GM18873 (cell line): Measurements from ENCODE around the gene CLIP4.

Experiments used
- ATAC-seq: cut with Tn5 transposase; IDR thresholded peaks from one replicate; pipeline ENCODE4 v1.9.1; 2021; ENCODE audit warnings: mild to moderate bottlenecking, moderate library complexity, moderate number of reproducible peaks; ENCODE audit not compliant: unreplicated experiment, low FRiP score

Gene CLIP4

GRCh38 chr2:29216609-29216909 is 101.3 kb downstream of the CLIP4 start:
- ATAC-seq: no peak

- ATAC-seq: no peak
Measured at GRCh38 chr2:29218071-29218470, 102.9 kb downstream of the CLIP4 start.

GRCh38 chr2:29218550-29219125 is 103.4 kb downstream of the CLIP4 start:
- no peak for ATAC-seq

- ATAC-seq: no peak
Measured at GRCh38 chr2:29219374-29219773, 104.2 kb downstream of the CLIP4 start.

GRCh38 chr2:29220506-29221270 is 105.5 kb downstream of the CLIP4 start:
- no peak for ATAC-seq

- ATAC-seq: no peak
Measured at GRCh38 chr2:29222381-29223179, 107.4 kb downstream of the CLIP4 start.

GRCh38 chr2:29223257-29223656 is 108.0 kb downstream of the CLIP4 start:
- ATAC-seq: no peak

- ATAC-seq: no peak
Measured at GRCh38 chr2:29223851-29224692, 108.9 kb downstream of the CLIP4 start.

- ATAC-seq: no peak
Measured at GRCh38 chr2:29224693-29225551, 109.7 kb downstream of the CLIP4 start.

- ATAC-seq: no peak
Measured at GRCh38 chr2:29225814-29226213, 110.6 kb downstream of the CLIP4 start.

- ATAC-seq: no peak
Measured at GRCh38 chr2:29226375-29226774, 111.2 kb downstream of the CLIP4 start.

- ATAC-seq: no peak
Measured at GRCh38 chr2:29226808-29227207, 111.6 kb downstream of the CLIP4 start.

- no peak for ATAC-seq
Measured at GRCh38 chr2:29227935-29228675, 112.9 kb downstream of the CLIP4 start.

- ATAC-seq: no peak
Measured at GRCh38 chr2:29228947-29229346, 113.7 kb downstream of the CLIP4 start.

- ATAC-seq: no peak
Measured at GRCh38 chr2:29229640-29230039, 114.4 kb downstream of the CLIP4 start.

- no peak for ATAC-seq
Measured at GRCh38 chr2:29232041-29232440, 116.8 kb downstream of the CLIP4 start.

GRCh38 chr2:29233428-29233827 is 118.2 kb downstream of the CLIP4 start:
- no peak for ATAC-seq

GRCh38 chr2:29235411-29235810 is 120.2 kb downstream of the CLIP4 start:
- no peak for ATAC-seq

- ATAC-seq: no peak
Measured at GRCh38 chr2:29236074-29236473, 120.9 kb downstream of the CLIP4 start.
